ENCODE measurements around the gene LORICRIN. TPM values are rescaled to one million over a fixed set of nuclear protein-coding genes. Genes with fewer than 3 reads are reported as not detected.

Gene LORICRIN
- total and polyA plus RNA-seq, 8 donors, result not detected

DNA sequence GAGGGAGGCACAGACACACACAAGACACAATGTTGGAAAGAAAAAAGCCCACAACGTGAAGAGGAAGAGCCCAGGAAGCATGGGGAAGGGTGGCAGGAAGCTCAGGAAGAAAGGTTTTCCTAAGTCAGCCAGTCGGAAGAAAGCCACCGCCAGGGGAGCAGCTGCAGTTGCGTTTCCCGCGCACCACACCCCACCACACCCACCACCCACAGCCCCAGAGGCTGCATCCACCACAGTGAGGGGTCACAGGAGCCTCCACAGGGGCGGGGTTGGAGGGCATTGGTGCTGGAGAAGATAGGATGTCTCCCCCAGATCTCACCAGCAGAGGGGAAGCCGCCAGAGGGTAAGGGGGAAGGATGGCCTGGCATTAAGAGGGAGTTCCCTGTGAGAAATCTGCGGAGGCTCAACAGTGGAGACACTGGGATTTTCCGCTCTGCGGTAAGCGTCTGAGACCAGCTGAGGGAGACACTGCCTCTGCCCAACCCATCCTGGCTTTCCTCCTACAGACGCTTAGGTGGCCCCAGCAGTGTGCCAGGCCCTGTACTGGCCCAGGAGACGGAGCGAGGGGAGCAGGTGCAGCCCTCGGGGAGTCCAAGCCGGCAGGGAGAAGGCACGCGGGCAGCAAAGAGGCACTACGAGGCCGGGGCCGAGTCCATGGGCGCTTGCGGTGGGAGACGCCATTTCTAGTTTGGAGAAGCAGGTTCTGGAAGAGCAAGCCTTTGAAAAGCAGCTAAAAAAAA, 33.4 kb downstream of the LORICRIN start:
- no peak for ATAC-seq
- Histone ChIP-seq H3K36me3 (no peaks in the 10 kb centered on the region), H3K27ac (no peak overlapping the region), H3K9me3 (no peaks in the 10 kb centered on the region), H3K4me3 (no peak overlapping the region), H3K27me3 (peaks cover 0 to 34% of the 10 kb centered on the region in 2 donors), H3K4me1 (no peaks in the 10 kb centered on the region)
- TF ChIP-seq, protein P1, sequence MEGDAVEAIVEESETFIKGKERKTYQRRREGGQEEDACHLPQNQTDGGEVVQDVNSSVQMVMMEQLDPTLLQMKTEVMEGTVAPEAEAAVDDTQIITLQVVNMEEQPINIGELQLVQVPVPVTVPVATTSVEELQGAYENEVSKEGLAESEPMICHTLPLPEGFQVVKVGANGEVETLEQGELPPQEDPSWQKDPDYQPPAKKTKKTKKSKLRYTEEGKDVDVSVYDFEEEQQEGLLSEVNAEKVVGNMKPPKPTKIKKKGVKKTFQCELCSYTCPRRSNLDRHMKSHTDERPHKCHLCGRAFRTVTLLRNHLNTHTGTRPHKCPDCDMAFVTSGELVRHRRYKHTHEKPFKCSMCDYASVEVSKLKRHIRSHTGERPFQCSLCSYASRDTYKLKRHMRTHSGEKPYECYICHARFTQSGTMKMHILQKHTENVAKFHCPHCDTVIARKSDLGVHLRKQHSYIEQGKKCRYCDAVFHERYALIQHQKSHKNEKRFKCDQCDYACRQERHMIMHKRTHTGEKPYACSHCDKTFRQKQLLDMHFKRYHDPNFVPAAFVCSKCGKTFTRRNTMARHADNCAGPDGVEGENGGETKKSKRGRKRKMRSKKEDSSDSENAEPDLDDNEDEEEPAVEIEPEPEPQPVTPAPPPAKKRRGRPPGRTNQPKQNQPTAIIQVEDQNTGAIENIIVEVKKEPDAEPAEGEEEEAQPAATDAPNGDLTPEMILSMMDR (IDR thresholded peaks at IDR 0.05), result no peak
- intact Hi-C loops (cut with DNase I), result no loop called here
- no peak for DNase-seq

- ATAC-seq, result no peak
- TF ChIP-seq, protein P1 (IDR thresholded peaks at IDR 0.05), result no peak
- Histone ChIP-seq H3K27me3 (peaks cover 0 to 29% of the 10 kb centered on the region in 2 donors), H3K9me3 (no peaks in the 10 kb centered on the region), H3K4me1 (no peaks in the 10 kb centered on the region), H3K36me3 (no peaks in the 10 kb centered on the region), H3K4me3 (no peak overlapping the region), H3K27ac (no peak overlapping the region)
- DNase-seq, result no peak
- intact Hi-C loops (cut with DNase I), result no loop called here
Measured at GRCh38 chr1:153293480-153293775, 33.9 kb downstream of the LORICRIN start.

GRCh38 chr1:153293851-153294250, 34.4 kb downstream of the LORICRIN start:
- TF ChIP-seq, protein P1 (IDR thresholded peaks at IDR 0.05), result no peak

GRCh38 chr1:153302308-153302707, 42.8 kb downstream of the LORICRIN start:
- ATAC-seq, result no peak
- Histone ChIP-seq H3K9me3 (no peaks in the 10 kb centered on the region), H3K4me1 (no peaks in the 10 kb centered on the region), H3K4me3 (no peak overlapping the region), H3K27ac (no peak overlapping the region), H3K36me3 (no peaks in the 10 kb centered on the region), H3K27me3 (peaks cover 0 to 10% of the 10 kb centered on the region in 2 donors)
- intact Hi-C loops (cut with DNase I), result no loop called here
- TF ChIP-seq, protein P1 (IDR thresholded peaks at IDR 0.05), result no peak
- no peak for DNase-seq

More at GRCh38 chr1:153293851-153294250, 34.4 kb downstream of the LORICRIN start:
- no peak overlapping the region for H3K27ac ChIP-seq
- intact Hi-C loops (cut with DNase I), result no loop called here
- ATAC-seq, result no peak
- H3K27me3 ChIP-seq, result peaks cover 0 to 27% of the 10 kb centered on the region in 2 donors
- DNase-seq, result no peak
- no peaks in the 10 kb centered on the region for H3K9me3 ChIP-seq
- H3K4me3 ChIP-seq, result no peak overlapping the region
- H3K36me3 ChIP-seq, result no peaks in the 10 kb centered on the region
- no peaks in the 10 kb centered on the region for H3K4me1 ChIP-seq

- TF ChIP-seq, protein P1 (IDR thresholded peaks at IDR 0.05), result no peak
- no peak for DNase-seq
- no peak overlapping the region for H3K27ac ChIP-seq
Measured at GRCh38 chr1:153305682-153306081, 46.2 kb downstream of the LORICRIN start.

More at GRCh38 chr1:153305682-153306081, 46.2 kb downstream of the LORICRIN start:
- ATAC-seq, result no peak
- Histone ChIP-seq H3K4me3 (no peak overlapping the region), H3K4me1 (no peaks in the 10 kb centered on the region), H3K36me3 (no peaks in the 10 kb centered on the region), H3K27me3 (peaks cover 0 to 18% of the 10 kb centered on the region in 2 donors), H3K9me3 (no peaks in the 10 kb centered on the region)
- intact Hi-C loops (cut with DNase I), result no loop called here

All from left lung (tissue), 10 donors.